ES-I3 (cell line): ENCODE data around the gene WDR64.

Source experiments
- H3K36me3 ChIP-seq: 2 replicates; pipeline ENCODE4 v1.6.1; 2013; ENCODE audit warnings: mild to moderate bottlenecking, low read length, control low read depth, moderate library complexity; ENCODE audit not compliant: insufficient read depth
- H3K4me1 ChIP-seq: 2 replicates; pipeline ENCODE4 v1.6.1; 2013; ENCODE audit warnings: mild to moderate bottlenecking, control low read depth, low read length; ENCODE audit not compliant: insufficient read depth
- H3K9ac ChIP-seq: 2 replicates; pipeline ENCODE4 v1.6.1; 2013; ENCODE audit warnings: low read depth, mild to moderate bottlenecking, low read length, moderate library complexity
- H3K9me3 ChIP-seq: 2 replicates; pipeline ENCODE4 v1.6.1; 2013; ENCODE audit warnings: mild to moderate bottlenecking, low read length, moderate library complexity; ENCODE audit not compliant: control insufficient read depth, insufficient read depth

Gene WDR64

DNA sequence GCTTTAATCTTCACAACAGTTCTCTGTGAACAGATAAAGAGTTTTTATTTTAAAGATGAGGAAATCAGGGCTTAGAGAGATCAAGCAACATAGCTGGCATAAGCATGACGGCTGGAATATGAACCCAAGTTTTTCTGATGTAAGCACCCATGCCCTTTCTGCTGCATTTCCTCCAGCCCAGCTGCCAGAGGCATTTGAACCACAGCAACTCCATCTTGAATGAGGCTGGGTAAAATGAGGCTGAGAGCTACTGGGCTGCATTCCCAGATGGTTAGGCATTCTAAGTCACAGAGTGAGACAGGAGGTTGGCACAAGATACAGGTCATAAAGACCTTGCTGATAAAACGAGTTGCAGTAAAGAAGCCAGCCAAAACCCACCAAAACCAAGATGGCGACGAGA is 90.0 kb downstream of the WDR64 start:
- H3K9me3 ChIP-seq: no peaks in the 10 kb centered on the region
- H3K36me3 ChIP-seq: no peaks in the 10 kb centered on the region
- H3K4me1 ChIP-seq: no peaks in the 10 kb centered on the region
- no peak overlapping the region for H3K9ac ChIP-seq

GRCh38 chr1:241744591-241744990 is 92.5 kb downstream of the WDR64 start:
- Histone ChIP-seq H3K9ac (no peak overlapping the region), H3K4me1 (no peaks in the 10 kb centered on the region)

GRCh38 chr1:241747992-241748391 is 95.9 kb downstream of the WDR64 start:
- Histone ChIP-seq H3K9me3 (no peaks in the 10 kb centered on the region), H3K4me1 (no peaks in the 10 kb centered on the region), H3K9ac (no peak overlapping the region), H3K36me3 (no peaks in the 10 kb centered on the region)

More at GRCh38 chr1:241744591-241744990, 92.5 kb downstream of the WDR64 start:
- Histone ChIP-seq H3K36me3 (no peaks in the 10 kb centered on the region), H3K9me3 (no peaks in the 10 kb centered on the region)

- Histone ChIP-seq H3K4me1 (no peaks in the 10 kb centered on the region), H3K9me3 (no peaks in the 10 kb centered on the region), H3K9ac (no peak overlapping the region), H3K36me3 (no peaks in the 10 kb centered on the region)
These were observed 97.2 kb downstream of the WDR64 start for GRCh38 chr1:241749041-241749944.

- Histone ChIP-seq H3K9me3 (no peaks in the 10 kb centered on the region), H3K36me3 (no peaks in the 10 kb centered on the region), H3K9ac (no peak overlapping the region), H3K4me1 (no peaks in the 10 kb centered on the region)
These were observed 98.0 kb downstream of the WDR64 start for GRCh38 chr1:241749945-241750695.

GRCh38 chr1:241751524-241751923 is 99.4 kb downstream of the WDR64 start:
- Histone ChIP-seq H3K36me3 (no peaks in the 10 kb centered on the region), H3K4me1 (no peaks in the 10 kb centered on the region), H3K9ac (no peak overlapping the region), H3K9me3 (no peaks in the 10 kb centered on the region)

DNA sequence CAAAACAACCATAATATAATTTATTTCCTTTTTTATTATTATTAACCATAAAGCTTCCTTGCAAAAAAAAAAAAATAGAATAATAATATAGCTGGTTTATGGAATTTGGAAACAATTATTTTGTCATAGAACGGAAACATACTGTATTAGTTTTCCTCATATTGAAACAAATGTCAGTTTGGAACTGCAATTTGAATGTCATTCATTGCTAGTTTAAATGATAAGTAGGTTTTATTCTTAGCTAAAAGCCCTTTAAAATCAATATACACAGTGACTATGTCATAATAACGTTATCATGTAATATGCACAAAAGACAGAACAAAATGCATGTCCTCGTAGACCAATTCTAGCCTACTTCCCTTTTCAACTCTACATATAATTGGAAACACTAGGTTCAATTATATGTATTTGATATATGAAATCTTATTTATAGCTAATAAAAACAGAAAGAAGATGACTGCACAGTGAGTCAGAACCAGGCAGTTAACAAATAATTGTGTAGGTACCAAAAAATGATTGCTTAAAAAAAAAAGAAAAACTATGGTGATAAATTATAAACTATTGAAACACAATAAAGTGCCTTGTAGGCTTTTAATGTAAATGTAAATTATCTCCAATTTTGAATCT is 110.7 kb downstream of the WDR64 start:
- Histone ChIP-seq H3K36me3 (no peaks in the 10 kb centered on the region), H3K4me1 (no peaks in the 10 kb centered on the region), H3K9ac (no peak overlapping the region), H3K9me3 (no peaks in the 10 kb centered on the region)

DNA sequence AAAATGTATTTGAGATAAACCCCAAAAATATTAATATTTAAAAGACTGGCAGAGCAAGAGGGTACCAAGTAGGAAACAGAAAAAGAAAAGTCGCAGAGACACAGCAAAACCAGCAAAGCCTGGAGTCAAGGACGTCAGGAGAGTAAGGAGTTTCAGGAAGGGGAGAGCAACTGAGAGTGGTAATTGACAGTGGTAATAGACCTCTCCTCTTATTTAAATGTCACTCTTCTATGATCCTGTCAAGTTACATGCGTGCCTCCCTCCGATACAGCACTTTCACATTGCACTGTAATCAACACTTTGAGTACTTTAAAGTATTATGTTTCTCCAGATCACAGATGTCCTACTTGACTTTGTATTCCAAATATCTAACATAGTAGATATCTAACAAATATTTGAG is 113.3 kb downstream of the WDR64 start:
- H3K4me1 ChIP-seq: no peaks in the 10 kb centered on the region; the same call in 1 of the 2 replicates
- no peaks in the 10 kb centered on the region for H3K36me3 ChIP-seq

DNA sequence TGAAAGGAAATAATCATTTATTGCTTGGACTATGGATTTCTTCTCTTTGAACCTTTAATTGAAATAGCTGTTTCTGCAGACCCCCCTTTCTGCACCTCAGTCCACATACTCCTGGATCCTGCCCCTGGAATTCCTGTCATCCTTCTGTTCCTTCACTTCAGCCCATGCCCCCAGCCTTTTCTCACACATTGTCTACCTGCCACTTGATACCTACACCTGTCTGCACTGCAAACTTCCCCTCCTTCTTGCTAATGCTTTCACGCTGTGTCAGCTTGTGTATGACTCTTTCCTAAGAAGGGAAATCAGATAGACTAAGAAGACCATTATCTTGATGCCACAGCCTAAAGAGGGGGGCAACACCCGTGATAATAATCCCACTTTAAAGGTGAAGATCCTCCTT is 115.7 kb downstream of the WDR64 start:
- Histone ChIP-seq H3K9me3 (no peaks in the 10 kb centered on the region), H3K36me3 (no peaks in the 10 kb centered on the region), H3K4me1 (no peaks in the 10 kb centered on the region; the same call in 1 of the 2 replicates), H3K9ac (no peak overlapping the region)

More for the DNA sequence above, 113.3 kb downstream of the WDR64 start:
- H3K9me3 ChIP-seq: no peaks in the 10 kb centered on the region
- no peak overlapping the region for H3K9ac ChIP-seq

- Histone ChIP-seq H3K9ac (no peak overlapping the region), H3K9me3 (no peaks in the 10 kb centered on the region), H3K36me3 (no peaks in the 10 kb centered on the region), H3K4me1 (no peaks in the 10 kb centered on the region; the same call in 1 of the 2 replicates)
These were observed 118.0 kb downstream of the WDR64 start for GRCh38 chr1:241770115-241770514.

DNA sequence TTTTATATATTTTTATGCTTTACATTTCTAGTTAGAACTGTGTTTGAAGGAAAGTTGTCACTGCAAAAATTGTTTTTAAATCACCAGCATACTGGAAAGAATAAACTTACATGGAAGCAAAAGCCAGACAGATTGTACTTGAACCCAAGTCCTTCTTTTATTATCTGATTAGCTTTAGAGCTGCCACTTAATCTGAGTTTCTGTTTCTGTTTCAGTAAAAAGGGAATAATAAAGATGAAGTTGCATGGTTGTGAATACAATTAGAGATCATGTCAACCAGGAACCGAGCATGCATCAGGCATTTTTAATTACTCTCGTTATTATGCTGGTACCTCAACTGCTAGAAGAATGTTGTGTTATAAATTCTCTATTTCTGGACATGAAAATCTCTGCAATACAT is 119.0 kb downstream of the WDR64 start:
- no peaks in the 10 kb centered on the region for H3K9me3 ChIP-seq
- no peak overlapping the region for H3K9ac ChIP-seq
- no peaks in the 10 kb centered on the region; the same call in 1 of the 2 replicates for H3K4me1 ChIP-seq
- no peaks in the 10 kb centered on the region for H3K36me3 ChIP-seq

- Histone ChIP-seq H3K9ac (no peak overlapping the region), H3K36me3 (no peaks in the 10 kb centered on the region), H3K9me3 (no peaks in the 10 kb centered on the region), H3K4me1 (no peaks in the 10 kb centered on the region; the same call in 1 of the 2 replicates)
These were observed 120.9 kb downstream of the WDR64 start for GRCh38 chr1:241772932-241773500.

DNA sequence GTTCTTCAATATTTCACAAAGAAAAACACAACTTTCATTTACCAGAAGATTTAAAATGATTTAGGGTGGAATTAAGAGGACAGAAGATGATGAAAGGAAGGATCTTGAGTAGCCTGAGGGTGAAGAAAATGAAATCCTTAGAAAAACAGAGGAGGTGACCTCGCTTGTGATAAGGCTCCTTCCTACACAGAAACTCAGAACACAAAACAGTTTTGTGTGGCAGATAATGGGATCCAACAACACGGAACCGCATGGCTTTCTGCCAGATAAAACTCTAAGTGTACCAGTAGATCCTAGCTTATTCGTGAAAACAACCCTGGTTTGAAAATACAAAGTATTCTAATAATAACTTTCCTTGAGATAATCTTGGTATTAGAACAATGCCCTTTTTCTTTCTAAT is 121.9 kb downstream of the WDR64 start:
- H3K36me3 ChIP-seq: no peaks in the 10 kb centered on the region
- H3K9ac ChIP-seq: no peak overlapping the region
- no peaks in the 10 kb centered on the region for H3K9me3 ChIP-seq
- no peaks in the 10 kb centered on the region; the same call in 1 of the 2 replicates for H3K4me1 ChIP-seq

- Histone ChIP-seq H3K9me3 (no peaks in the 10 kb centered on the region), H3K36me3 (no peaks in the 10 kb centered on the region), H3K4me1 (no peaks in the 10 kb centered on the region), H3K9ac (no peak overlapping the region)
These were observed 122.9 kb downstream of the WDR64 start for GRCh38 chr1:241775021-241775420.
